Lower leg skin (tissue), 4 donors: Measurements from ENCODE around the gene TOP1. TPM values are rescaled to one million over a fixed set of nuclear protein-coding genes. Genes with fewer than 3 reads are reported as not detected.

ENCODE experiments used
- DNase-seq, 2 donors: peaks; one replicate each; pipeline ENCODE4 v3.0.0-alpha.2; 2019; ENCODE audit warnings: low spot score in 2 of 2
- H3K4me3 ChIP-seq: fragments of 200-600 bp; sonication (generic); 2 replicates; pipeline ENCODE4 v1.5.1; 2017; ENCODE audit warnings: mild to moderate bottlenecking, low read depth; ENCODE audit not compliant: poor library complexity, severe bottlenecking
- POLR2A ChIP-seq, 2 donors: fragments of 450-650 bp; IDR thresholded peaks; one replicate each; pipeline ENCODE4 v1.6.1; 2016 to 2017; ENCODE audit warnings: antibody characterized with exemption in 2 of 2, mild to moderate bottlenecking in 1 of 2, moderate library complexity in 1 of 2
- WGBS, 2 donors: methylation state at CpG; one replicate each; pipeline ENCODE4 v1.1.5; 2018; 5-methylcytosine and 5-hydroxymethylcytosine counted together
- intact Hi-C: fragments of 100-400 bp; cut with DNase I; formaldehyde crosslinking; loops from one replicate; pipeline ENCODE4 v1.15.0; 2023; ENCODE audit warnings: low total_unique reads
- microRNA-seq, 2 donors: library from miRNA; unstranded; fragments of <30 nt; microRNA quantifications; one replicate each; pipeline ENCODE4, GENCODE V29; 2016; ENCODE audit warnings: borderline replicate concordance in 2 of 2, borderline number of aligned reads in 1 of 2
- total RNA-seq, 4 donors: library from RNA; depleted of rRNA; stranded (reverse); fragments of >200 nt; gene quantifications; one replicate each; pipeline ENCODE4 v1.1.0, GENCODE V29; 2016
- TF ChIP-seq, protein P1 (sequence below), 3 donors: fragments of 450-650 bp; IDR thresholded peaks; one replicate each; pipeline ENCODE4 v1.5.1; 2016; ENCODE audit warnings: antibody characterized with exemption in 3 of 3, mild to moderate bottlenecking in 3 of 3, moderate library complexity in 2 of 3

TOP1 gene
- total RNA-seq, 4 donors from 2014 or later = 29.8 to 37.1 (median 31.9) TPM

DNA sequence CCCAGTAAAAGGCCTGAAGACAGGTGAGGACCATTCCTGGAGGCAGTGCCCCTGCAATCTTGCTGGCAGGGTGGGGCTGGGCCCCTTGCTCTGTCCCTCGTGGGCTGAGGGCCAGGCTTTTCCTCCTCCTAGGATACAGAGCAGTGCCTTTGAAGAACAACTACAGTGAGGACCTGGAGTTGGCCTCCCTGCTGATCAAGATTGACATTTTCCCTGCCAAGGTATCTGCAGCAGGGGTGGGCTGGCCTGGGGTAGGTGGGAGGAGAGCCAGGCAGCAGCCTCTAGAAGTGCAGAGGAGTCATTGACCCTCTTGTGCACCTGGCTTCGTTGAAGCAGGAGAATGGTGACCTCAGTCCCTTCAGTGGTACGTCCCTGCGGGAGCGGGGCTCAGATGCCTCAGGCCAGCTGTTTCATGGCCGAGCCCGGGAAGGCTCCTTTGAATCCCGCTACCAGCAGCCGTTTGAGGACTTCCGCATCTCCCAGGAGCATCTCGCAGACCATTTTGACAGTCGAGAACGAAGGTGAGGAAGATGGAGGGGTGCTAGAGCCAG lies 145.2 kb downstream of the TOP1 start:
- TF ChIP-seq POLR2A (IDR thresholded peaks at IDR 0.05) = no peak
- TF ChIP-seq, protein P1, sequence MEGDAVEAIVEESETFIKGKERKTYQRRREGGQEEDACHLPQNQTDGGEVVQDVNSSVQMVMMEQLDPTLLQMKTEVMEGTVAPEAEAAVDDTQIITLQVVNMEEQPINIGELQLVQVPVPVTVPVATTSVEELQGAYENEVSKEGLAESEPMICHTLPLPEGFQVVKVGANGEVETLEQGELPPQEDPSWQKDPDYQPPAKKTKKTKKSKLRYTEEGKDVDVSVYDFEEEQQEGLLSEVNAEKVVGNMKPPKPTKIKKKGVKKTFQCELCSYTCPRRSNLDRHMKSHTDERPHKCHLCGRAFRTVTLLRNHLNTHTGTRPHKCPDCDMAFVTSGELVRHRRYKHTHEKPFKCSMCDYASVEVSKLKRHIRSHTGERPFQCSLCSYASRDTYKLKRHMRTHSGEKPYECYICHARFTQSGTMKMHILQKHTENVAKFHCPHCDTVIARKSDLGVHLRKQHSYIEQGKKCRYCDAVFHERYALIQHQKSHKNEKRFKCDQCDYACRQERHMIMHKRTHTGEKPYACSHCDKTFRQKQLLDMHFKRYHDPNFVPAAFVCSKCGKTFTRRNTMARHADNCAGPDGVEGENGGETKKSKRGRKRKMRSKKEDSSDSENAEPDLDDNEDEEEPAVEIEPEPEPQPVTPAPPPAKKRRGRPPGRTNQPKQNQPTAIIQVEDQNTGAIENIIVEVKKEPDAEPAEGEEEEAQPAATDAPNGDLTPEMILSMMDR (IDR thresholded peaks at IDR 0.05) = no peak
- intact Hi-C loops = loop anchor here (5.0 to 10.0 kb wide), 2 partner anchors 71 to 168 kb away; partner anchors contain the start of gene LPIN3
- DNase-seq = peak in 1 of 2 donors; percentile 78

More for the DNA sequence above, 145.2 kb downstream of the TOP1 start:
- no peak overlapping the region for H3K4me3 ChIP-seq
- WGBS, 2 donors = 83 to 88% methylated on average over 13 of the region's 13 CpGs

Small RNA genes lying within 50 kb of the gene (microRNA-seq; reads per million reads assigned to microRNA genes)
- gene MIR6871 = 0 reads per million in 2 donors

Other genes with a start within 250 kb of the TOP1 start
- gene PLCG1, start 108.7 kb downstream of the TOP1 start, total RNA-seq = 100 to 1,000 TPM in 1 of 4 donors, 10 to 100 TPM in 3; 59.0 to 138 (median 72.5) TPM